KOPT-K1 (cell line): ENCODE results near the gene PPME1.

Experiments used
- H3K27ac ChIP-seq: fragments of 200-600 bp; sonication (generic); 2 replicates; pipeline ENCODE4 v1.5.1; 2016; ENCODE audit warnings: antibody characterized with exemption, mild to moderate bottlenecking, low read depth, low read length; ENCODE audit not compliant: poor library complexity, severe bottlenecking
- H3K36me3 ChIP-seq: fragments of 200-600 bp; sonication (generic); 2 replicates; pipeline ENCODE4 v1.5.1; 2017; ENCODE audit warnings: antibody characterized with exemption, mild to moderate bottlenecking, low read length, moderate library complexity; ENCODE audit not compliant: insufficient read depth
- H3K9me3 ChIP-seq: fragments of 200-600 bp; sonication (generic); 2 replicates; pipeline ENCODE4 v1.5.1; 2017; ENCODE audit warnings: antibody characterized with exemption, low read length, mild to moderate bottlenecking; ENCODE audit not compliant: insufficient read depth, poor library complexity, severe bottlenecking

PPME1 gene

DNA sequence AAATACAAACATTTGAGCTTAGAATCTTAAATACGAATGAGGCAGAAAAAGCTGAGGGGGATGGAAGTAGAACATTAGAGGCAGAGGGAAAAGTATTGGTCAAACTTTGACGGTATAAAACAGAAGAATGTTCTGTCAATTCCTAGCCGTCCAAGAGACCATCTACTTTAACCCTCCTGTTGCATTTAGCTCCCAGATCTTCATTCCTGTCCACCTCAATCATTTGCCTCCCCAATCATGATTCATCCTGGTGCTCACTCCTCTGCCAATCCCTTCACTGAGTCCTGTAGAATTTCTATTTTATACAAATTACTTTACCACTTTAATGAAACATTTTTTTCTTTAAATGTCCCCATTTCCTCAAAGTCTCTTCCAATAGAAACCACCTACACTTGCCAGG is 28.5 kb upstream of the PPME1 start:
- peaks cover 28% of the 10 kb centered on the region for H3K36me3 ChIP-seq
- H3K9me3 ChIP-seq = no peaks in the 10 kb centered on the region
- no peak overlapping the region for H3K27ac ChIP-seq

GRCh38 chr11:74144592-74144991 is 26.5 kb upstream of the PPME1 start:
- no peaks in the 10 kb centered on the region for H3K9me3 ChIP-seq
- no peak overlapping the region for H3K27ac ChIP-seq
- peaks cover 11% of the 10 kb centered on the region for H3K36me3 ChIP-seq

GRCh38 chr11:74147199-74147929 is 23.7 kb upstream of the PPME1 start:
- Histone ChIP-seq H3K36me3 (peaks cover 15% of the 10 kb centered on the region), H3K9me3 (no peaks in the 10 kb centered on the region), H3K27ac (no peak overlapping the region)

GRCh38 chr11:74153224-74153623 is 17.9 kb upstream of the PPME1 start:
- Histone ChIP-seq H3K9me3 (peaks cover 7% of the 10 kb centered on the region), H3K36me3 (peaks cover 47% of the 10 kb centered on the region), H3K27ac (no peak overlapping the region)

GRCh38 chr11:74154620-74155281 is 16.3 kb upstream of the PPME1 start:
- Histone ChIP-seq H3K27ac (no peak overlapping the region), H3K9me3 (peaks cover 7% of the 10 kb centered on the region), H3K36me3 (peaks cover 51% of the 10 kb centered on the region)

DNA sequence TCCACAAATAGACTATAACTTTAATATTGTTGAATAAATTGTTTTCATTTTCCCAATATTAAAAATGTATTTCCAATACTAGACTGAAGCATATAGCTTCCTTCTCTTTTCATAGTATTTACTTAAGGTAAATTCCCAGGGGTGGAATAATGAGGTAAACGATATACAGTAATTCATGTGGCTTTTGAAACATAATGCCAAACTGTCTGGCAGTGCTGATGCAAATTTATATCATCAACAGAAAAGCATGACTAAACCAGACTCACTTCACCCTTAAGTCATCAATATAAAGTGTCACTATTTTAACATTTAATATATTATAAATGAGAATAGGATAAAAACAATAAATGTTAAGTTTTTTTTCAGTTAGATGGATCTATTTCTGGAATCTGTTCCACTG is 13.9 kb upstream of the PPME1 start:
- Histone ChIP-seq H3K36me3 (peaks cover 69% of the 10 kb centered on the region), H3K9me3 (peaks cover 7% of the 10 kb centered on the region), H3K27ac (no peak overlapping the region)

GRCh38 chr11:74159642-74160041 is 11.4 kb upstream of the PPME1 start:
- no peaks in the 10 kb centered on the region for H3K9me3 ChIP-seq

GRCh38 chr11:74162681-74163467 is 8.2 kb upstream of the PPME1 start:
- Histone ChIP-seq H3K36me3 (peaks cover 85% of the 10 kb centered on the region), H3K9me3 (no peaks in the 10 kb centered on the region), H3K27ac (no peak overlapping the region)

More at GRCh38 chr11:74159642-74160041, 11.4 kb upstream of the PPME1 start:
- H3K36me3 ChIP-seq = peaks cover 75% of the 10 kb centered on the region
- H3K27ac ChIP-seq = no peak overlapping the region

- Histone ChIP-seq H3K36me3 (peaks cover 47% of the 10 kb centered on the region), H3K9me3 (no peaks in the 10 kb centered on the region), H3K27ac (no peak overlapping the region)
These were observed 2.3 kb upstream of the PPME1 start for GRCh38 chr11:74168838-74169237.

DNA sequence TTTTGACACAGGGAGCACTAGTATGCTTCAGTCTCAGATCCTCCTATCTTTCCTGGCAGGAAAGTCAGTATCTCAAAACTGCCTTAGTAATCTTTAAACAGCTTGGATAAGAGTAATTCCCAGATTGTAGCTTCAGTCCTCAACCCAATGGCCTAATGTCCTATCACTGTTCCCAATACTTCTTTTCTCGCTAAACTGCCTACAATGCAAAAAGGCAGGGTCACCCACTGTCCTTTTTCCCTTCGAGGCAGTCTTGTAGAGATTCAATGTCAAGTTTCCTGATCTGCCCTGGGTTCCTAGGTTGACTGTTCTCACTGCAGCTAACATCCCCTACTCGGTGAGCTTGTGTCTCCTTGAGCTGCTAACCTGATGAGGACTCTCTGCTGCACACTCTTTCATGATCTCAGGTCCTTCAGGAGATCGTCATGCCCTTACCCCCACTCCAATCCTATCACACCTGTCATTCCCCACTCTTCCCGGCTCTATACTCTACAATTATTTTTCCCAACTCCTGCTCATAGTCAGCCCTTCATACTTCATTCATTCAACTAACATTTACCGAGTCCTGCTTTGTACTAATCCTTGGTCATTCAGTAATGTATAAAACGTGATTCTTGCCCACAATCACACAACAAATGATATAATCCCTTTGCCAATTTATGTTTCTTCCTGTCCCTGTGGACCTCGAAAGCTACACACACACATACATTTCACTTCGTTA is 1.2 kb upstream of the PPME1 start:
- peaks cover 44% of the 10 kb centered on the region for H3K36me3 ChIP-seq

GRCh38 chr11:74171630-74171968 is 510 bp downstream of the PPME1 start:
- no peaks in the 10 kb centered on the region for H3K9me3 ChIP-seq
- H3K36me3 ChIP-seq = peaks cover 37% of the 10 kb centered on the region
- peak overlapping the region; percentile 78 for H3K27ac ChIP-seq

More for the DNA sequence above, 1.2 kb upstream of the PPME1 start:
- H3K9me3 ChIP-seq = no peaks in the 10 kb centered on the region
- peak overlapping the region; percentile 78 for H3K27ac ChIP-seq

DNA sequence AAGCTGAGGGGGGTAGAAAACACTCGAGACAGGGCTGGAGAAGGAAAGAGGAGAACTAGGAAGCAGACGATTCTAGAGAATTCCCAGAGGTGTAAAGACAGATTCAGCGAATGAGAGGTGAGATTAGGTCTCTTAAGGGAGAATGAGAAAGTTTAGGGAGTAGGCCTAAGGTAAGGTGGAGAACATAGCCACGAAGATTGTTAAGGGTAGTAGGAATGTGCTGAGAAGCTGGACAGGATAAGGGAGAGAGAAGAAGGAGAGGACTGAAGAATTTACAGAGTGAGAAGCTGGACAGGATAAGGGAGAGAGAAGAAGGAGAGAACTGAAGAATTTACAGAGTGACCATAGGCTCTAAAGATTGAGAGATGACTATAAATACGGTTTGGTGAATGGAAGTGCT is 908 bp downstream of the PPME1 start:
- Histone ChIP-seq H3K9me3 (no peaks in the 10 kb centered on the region), H3K36me3 (peaks cover 33% of the 10 kb centered on the region), H3K27ac (peak overlapping the region; percentile 78)

- Histone ChIP-seq H3K27ac (no peak overlapping the region), H3K36me3 (peaks cover 23% of the 10 kb centered on the region), H3K9me3 (no peaks in the 10 kb centered on the region)
These were observed 4.8 kb downstream of the PPME1 start for GRCh38 chr11:74175920-74176319.

GRCh38 chr11:74179234-74180052 is 8.4 kb downstream of the PPME1 start:
- Histone ChIP-seq H3K9me3 (no peaks in the 10 kb centered on the region), H3K36me3 (peaks cover 26% of the 10 kb centered on the region), H3K27ac (no peak overlapping the region)
